ENCODE data around the gene PDCD5. TPM values are rescaled to one million over a fixed set of nuclear protein-coding genes. Genes with fewer than 3 reads are reported as not detected.

The PDCD5 gene
- total RNA-seq, 1 experiment from 2014 or later: 246 TPM

DNA sequence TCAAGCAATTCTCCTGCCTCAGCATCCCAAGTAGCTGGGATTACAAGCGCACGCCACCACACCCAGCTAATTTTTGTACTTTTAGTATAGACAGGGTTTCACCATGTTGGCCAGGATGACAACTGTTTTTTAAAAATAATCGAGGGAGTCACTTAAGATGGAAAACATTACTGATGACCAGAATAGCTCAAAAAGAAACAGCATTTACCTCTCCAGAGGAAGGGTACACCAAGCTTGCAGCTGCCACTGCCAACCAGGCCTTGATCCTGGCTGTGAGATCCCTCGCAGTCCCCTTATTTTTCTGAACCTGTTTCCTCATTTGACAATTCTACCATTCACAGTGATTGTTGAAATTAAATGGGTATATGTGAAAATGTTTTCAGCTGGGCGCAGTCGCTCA lies 14.5 kb downstream of the PDCD5 start:
- in situ Hi-C loops (cut with HindIII; ENCODE audit: low pct_unique_long_range_greater_than_20kb, low sequenced_read_pairs) (no loop called here), intact Hi-C loops (cut with micrococcal nuclease; ENCODE audit: unreplicated experiment) (no loop called here)
- POLR2A ChIA-PET: interaction anchor here (0.6 kb wide), 1 partner anchor 670 kb away, joined by 4 read pairs; no protein-coding TSS in a partner anchor
- DNase-seq (ENCODE audit: low read depth, low spot score): no peak
- Histone ChIP-seq H3K9me3 (ENCODE audit: control insufficient read depth, insufficient read depth, low read depth, low read length) (no peaks in the 10 kb centered on the region), H3K36me3 (ENCODE audit: control insufficient read depth, insufficient read depth, low read length) (peaks cover 33% of the 10 kb centered on the region), H3K4me1 (ENCODE audit: control insufficient read depth, insufficient read depth, low read length) (no peaks in the 10 kb centered on the region), H3K27ac (ENCODE audit: low read length) (no peak overlapping the region), H3K4me3 (ENCODE audit: low read depth in 2 of 2, low read length in 2 of 2) (no peak overlapping the region), H3K27me3 (ENCODE audit: control insufficient read depth, insufficient read depth, low read length) (no peaks in the 10 kb centered on the region)
- ATAC-seq: no peak
- BruUV-seq (replicated peaks): no TSS peak
- CTCF ChIA-PET: no interaction called here
- TF ChIP-seq SIN3A (IDR thresholded peaks at IDR 0.05; ENCODE audit: borderline replicate concordance, insufficient read depth, low read depth, low read length): no peak
- TF ChIP-seq TCF7L2 (IDR thresholded peaks at IDR 0.05; ENCODE audit: low read depth, low read length): no peak
- TF ChIP-seq, protein P1, sequence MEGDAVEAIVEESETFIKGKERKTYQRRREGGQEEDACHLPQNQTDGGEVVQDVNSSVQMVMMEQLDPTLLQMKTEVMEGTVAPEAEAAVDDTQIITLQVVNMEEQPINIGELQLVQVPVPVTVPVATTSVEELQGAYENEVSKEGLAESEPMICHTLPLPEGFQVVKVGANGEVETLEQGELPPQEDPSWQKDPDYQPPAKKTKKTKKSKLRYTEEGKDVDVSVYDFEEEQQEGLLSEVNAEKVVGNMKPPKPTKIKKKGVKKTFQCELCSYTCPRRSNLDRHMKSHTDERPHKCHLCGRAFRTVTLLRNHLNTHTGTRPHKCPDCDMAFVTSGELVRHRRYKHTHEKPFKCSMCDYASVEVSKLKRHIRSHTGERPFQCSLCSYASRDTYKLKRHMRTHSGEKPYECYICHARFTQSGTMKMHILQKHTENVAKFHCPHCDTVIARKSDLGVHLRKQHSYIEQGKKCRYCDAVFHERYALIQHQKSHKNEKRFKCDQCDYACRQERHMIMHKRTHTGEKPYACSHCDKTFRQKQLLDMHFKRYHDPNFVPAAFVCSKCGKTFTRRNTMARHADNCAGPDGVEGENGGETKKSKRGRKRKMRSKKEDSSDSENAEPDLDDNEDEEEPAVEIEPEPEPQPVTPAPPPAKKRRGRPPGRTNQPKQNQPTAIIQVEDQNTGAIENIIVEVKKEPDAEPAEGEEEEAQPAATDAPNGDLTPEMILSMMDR (IDR thresholded peaks at IDR 0.05): no peak
- no peak for TF ChIP-seq POLR2AphosphoS5 (IDR thresholded peaks at IDR 0.05; ENCODE audit: low read depth, low read length)
- TF ChIP-seq, protein P2, sequence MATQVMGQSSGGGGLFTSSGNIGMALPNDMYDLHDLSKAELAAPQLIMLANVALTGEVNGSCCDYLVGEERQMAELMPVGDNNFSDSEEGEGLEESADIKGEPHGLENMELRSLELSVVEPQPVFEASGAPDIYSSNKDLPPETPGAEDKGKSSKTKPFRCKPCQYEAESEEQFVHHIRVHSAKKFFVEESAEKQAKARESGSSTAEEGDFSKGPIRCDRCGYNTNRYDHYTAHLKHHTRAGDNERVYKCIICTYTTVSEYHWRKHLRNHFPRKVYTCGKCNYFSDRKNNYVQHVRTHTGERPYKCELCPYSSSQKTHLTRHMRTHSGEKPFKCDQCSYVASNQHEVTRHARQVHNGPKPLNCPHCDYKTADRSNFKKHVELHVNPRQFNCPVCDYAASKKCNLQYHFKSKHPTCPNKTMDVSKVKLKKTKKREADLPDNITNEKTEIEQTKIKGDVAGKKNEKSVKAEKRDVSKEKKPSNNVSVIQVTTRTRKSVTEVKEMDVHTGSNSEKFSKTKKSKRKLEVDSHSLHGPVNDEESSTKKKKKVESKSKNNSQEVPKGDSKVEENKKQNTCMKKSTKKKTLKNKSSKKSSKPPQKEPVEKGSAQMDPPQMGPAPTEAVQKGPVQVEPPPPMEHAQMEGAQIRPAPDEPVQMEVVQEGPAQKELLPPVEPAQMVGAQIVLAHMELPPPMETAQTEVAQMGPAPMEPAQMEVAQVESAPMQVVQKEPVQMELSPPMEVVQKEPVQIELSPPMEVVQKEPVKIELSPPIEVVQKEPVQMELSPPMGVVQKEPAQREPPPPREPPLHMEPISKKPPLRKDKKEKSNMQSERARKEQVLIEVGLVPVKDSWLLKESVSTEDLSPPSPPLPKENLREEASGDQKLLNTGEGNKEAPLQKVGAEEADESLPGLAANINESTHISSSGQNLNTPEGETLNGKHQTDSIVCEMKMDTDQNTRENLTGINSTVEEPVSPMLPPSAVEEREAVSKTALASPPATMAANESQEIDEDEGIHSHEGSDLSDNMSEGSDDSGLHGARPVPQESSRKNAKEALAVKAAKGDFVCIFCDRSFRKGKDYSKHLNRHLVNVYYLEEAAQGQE (IDR thresholded peaks at IDR 0.05; ENCODE audit: insufficient read depth in 1 of 2, low read depth in 2 of 2, low read length in 1 of 2): no peak

DNA sequence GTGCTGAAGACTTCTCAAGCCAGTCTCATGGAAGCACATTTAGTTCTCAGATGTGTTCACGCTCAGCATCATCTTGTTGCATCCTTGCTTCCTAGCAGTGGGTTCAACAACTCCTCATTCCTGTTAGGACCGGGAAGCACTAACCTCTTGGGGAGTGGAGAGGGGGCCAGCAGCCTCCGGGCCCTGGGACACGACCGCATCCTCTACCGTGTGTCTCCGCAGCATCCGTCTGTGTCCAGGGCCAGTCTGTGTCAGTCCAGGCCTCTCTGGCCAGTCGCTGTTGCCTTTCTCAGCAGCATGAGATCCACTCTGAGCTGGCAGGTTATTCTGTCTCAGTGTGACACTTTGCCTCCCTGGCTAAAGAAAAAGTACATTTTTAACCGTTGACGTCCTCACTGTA lies 17.0 kb downstream of the PDCD5 start:
- CTCF ChIA-PET: no interaction called here
- in situ Hi-C loops (cut with HindIII; ENCODE audit: low pct_unique_long_range_greater_than_20kb, low sequenced_read_pairs) (no loop called here), intact Hi-C loops (cut with micrococcal nuclease; ENCODE audit: unreplicated experiment) (no loop called here)
- no peak overlapping the region for H3K27ac ChIP-seq (ENCODE audit: low read length)
- ATAC-seq (peak; percentile 35; the same call in 1 of the 2 replicates), DNase-seq (ENCODE audit: low read depth, low spot score) (no peak)
- POLR2A ChIA-PET: no interaction called here
- H3K36me3 ChIP-seq (ENCODE audit: control insufficient read depth, insufficient read depth, low read length): peaks cover 35% of the 10 kb centered on the region
- no peaks in the 10 kb centered on the region for H3K4me1 ChIP-seq (ENCODE audit: control insufficient read depth, insufficient read depth, low read length)
- H3K4me3 ChIP-seq (ENCODE audit: low read depth in 2 of 2, low read length in 2 of 2): no peak overlapping the region
- no peaks in the 10 kb centered on the region for H3K9me3 ChIP-seq (ENCODE audit: control insufficient read depth, insufficient read depth, low read depth, low read length)
- BruUV-seq (replicated peaks): no TSS peak
- no peak for TF ChIP-seq TCF7L2 (IDR thresholded peaks at IDR 0.05; ENCODE audit: low read depth, low read length)
- TF ChIP-seq, protein P2 (IDR thresholded peaks at IDR 0.05; ENCODE audit: insufficient read depth in 1 of 2, low read depth in 2 of 2, low read length in 1 of 2): no peak
- no peaks in the 10 kb centered on the region for H3K27me3 ChIP-seq (ENCODE audit: control insufficient read depth, insufficient read depth, low read length)
